Measurements from ENCODE around the gene DEFB128. TPM values are rescaled to one million over a fixed set of nuclear protein-coding genes. Genes with fewer than 3 reads are reported as not detected.
"Not testable (repeated sequence)": the region's sequence is repeated elsewhere in the genome, so short reads cannot be mapped to it uniquely, and the experiment has no call there.

DEFB128 gene
- total RNA-seq, 4 donors from 2014 or later: not detected

GRCh38 chr20:214383-214782 is 24.9 kb upstream of the DEFB128 start:
- Histone ChIP-seq H3K27ac (no peak overlapping the region), H3K36me3 (no peaks in the 10 kb centered on the region), H3K9me3 (no peaks in the 10 kb centered on the region), H3K27me3 (no peaks in the 10 kb centered on the region), H3K4me1 (no peaks in the 10 kb centered on the region), H3K4me3 (no peak overlapping the region)
- no peak for TF ChIP-seq POLR2A (IDR thresholded peaks at IDR 0.05)
- TF ChIP-seq CTCF (IDR thresholded peaks at IDR 0.05): no peak
- DNase-seq: no peak

GRCh38 chr20:210809-211502 is 21.4 kb upstream of the DEFB128 start:
- no peaks in the 10 kb centered on the region for H3K4me1 ChIP-seq
- no peaks in the 10 kb centered on the region for H3K27me3 ChIP-seq
- TF ChIP-seq POLR2A (IDR thresholded peaks at IDR 0.05) (no peak), CTCF (IDR thresholded peaks at IDR 0.05) (no peak)
- no peak overlapping the region for H3K27ac ChIP-seq
- no peaks in the 10 kb centered on the region for H3K9me3 ChIP-seq
- H3K4me3 ChIP-seq: no peak overlapping the region
- no peak for DNase-seq
- H3K36me3 ChIP-seq: no peaks in the 10 kb centered on the region

GRCh38 chr20:208942-209566 is 19.5 kb upstream of the DEFB128 start:
- H3K4me3 ChIP-seq: no peak overlapping the region
- H3K27me3 ChIP-seq: no peaks in the 10 kb centered on the region
- H3K27ac ChIP-seq: no peak overlapping the region
- no peak for DNase-seq
- no peaks in the 10 kb centered on the region for H3K9me3 ChIP-seq
- H3K4me1 ChIP-seq: no peaks in the 10 kb centered on the region
- H3K36me3 ChIP-seq: no peaks in the 10 kb centered on the region
- TF ChIP-seq POLR2A (IDR thresholded peaks at IDR 0.05): no peak
- peak; percentile 30 to 69 (median 55) for TF ChIP-seq CTCF (IDR thresholded peaks at IDR 0.05)

- not testable (repeated sequence) for H3K4me1 ChIP-seq, H3K27ac ChIP-seq, DNase-seq, H3K36me3 ChIP-seq, H3K4me3 ChIP-seq, H3K27me3 ChIP-seq, H3K9me3 ChIP-seq
Measured at GRCh38 chr20:203630-204029, 14.1 kb upstream of the DEFB128 start.

- no peaks in the 10 kb centered on the region for H3K36me3 ChIP-seq
- no peaks in the 10 kb centered on the region for H3K27me3 ChIP-seq
- H3K27ac ChIP-seq: no peak overlapping the region
- no peak for TF ChIP-seq CTCF (IDR thresholded peaks at IDR 0.05)
- no peak for TF ChIP-seq POLR2A (IDR thresholded peaks at IDR 0.05)
- no peaks in the 10 kb centered on the region for H3K9me3 ChIP-seq
- no peaks in the 10 kb centered on the region for H3K4me1 ChIP-seq
- H3K4me3 ChIP-seq: no peak overlapping the region
- DNase-seq: no peak
Measured at GRCh38 chr20:199996-200395, 10.5 kb upstream of the DEFB128 start.

DNA sequence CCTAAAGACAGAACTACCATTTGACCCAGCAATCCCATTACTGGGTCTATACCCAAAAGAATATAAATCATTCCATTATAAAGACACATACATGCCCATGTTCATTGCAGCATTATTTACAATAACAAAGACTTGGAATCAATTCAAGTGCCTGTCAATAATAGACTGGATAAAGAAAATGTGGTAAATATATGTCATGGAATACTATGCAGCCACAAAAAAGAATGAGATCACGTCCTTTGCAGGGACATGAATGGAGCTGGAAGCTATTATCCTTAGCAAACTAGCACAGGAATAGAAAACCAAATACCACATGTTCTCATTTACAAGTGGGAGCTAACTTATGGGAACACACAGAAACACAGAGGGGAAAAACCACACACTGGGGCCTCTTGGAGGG is 8.7 kb upstream of the DEFB128 start:
- TF ChIP-seq POLR2A (IDR thresholded peaks at IDR 0.05) (no peak), CTCF (IDR thresholded peaks at IDR 0.05) (no peak)
- Histone ChIP-seq H3K36me3 (no peaks in the 10 kb centered on the region), H3K27ac (no peak overlapping the region), H3K9me3 (no peaks in the 10 kb centered on the region), H3K27me3 (no peaks in the 10 kb centered on the region), H3K4me1 (no peaks in the 10 kb centered on the region), H3K4me3 (no peak overlapping the region)
- no peak for DNase-seq
